Fibroblast of lung (primary cell): ENCODE measurements around the gene FCER2.

Source experiments
- CTCF ChIP-seq, 2 donors: IDR thresholded peaks in 1 of 2; conservative IDR thresholded peaks in 1 of 2; 1 replicate in 1 of 2; 2 replicates in 1 of 2; pipeline ENCODE4 v1.5.1; 2011 to 2012; ENCODE audit warnings: low read length in 2 of 2, control low read depth in 1 of 2, inconsistent platforms in 1 of 2, low read depth in 1 of 2, mild to moderate bottlenecking in 1 of 2
- EZH2 ChIP-seq: IDR thresholded peaks from 2 replicates; pipeline ENCODE4 v1.5.1; 2012; ENCODE audit warnings: low read length, control low read depth, mild to moderate bottlenecking; ENCODE audit errors: missing control alignments

- TF ChIP-seq CTCF (conservative IDR thresholded peaks at IDR 0.05 in 1 of 2, IDR thresholded peaks at IDR 0.05 in 1 of 2; ENCODE audit: low read depth in 1 of 2, low read length in 2 of 2), result no peak
- no peak for TF ChIP-seq EZH2
Measured at GRCh38 chr19:7716762-7717161, 14.8 kb upstream of the FCER2 start.
